GM12878 (cell line): ENCODE results near the gene IGSF8. TPM values are rescaled to one million over a fixed set of nuclear protein-coding genes. Genes with fewer than 3 reads are reported as not detected.

Experiments
- ATAC-seq: fragments of 200-7000 bp; cut with Tn5 transposase; 3 replicates; pipeline ENCODE4 v1.9.1; 2020; ENCODE audit warnings: mild to moderate bottlenecking, moderate library complexity
- BruUV-seq: library from RNA; stranded (reverse); fragments of 400-500 nt; replicated peaks from 2 replicates; lab custom pipeline; 2021; lab: Mats Ljungman, UMichigan
- CTCF ChIA-PET: fragments of 300-600 bp; sonication (Branson Sonifier 250); formaldehyde crosslinking; extraction: SDS; loops from one replicate; lab custom pipeline; 2021; ENCODE audit warnings: inconsistent platforms; lab: Yijun Ruan, JAX
- POLR2A ChIA-PET: fragments of 350-600 bp; formaldehyde crosslinking; extraction: SDS; loops from one replicate; lab custom pipeline; 2021; ENCODE audit warnings: inconsistent platforms; lab: Charles Lee
- RAD21 ChIA-PET: fragments of 300-600 bp; sonication (Branson Sonifier 250); formaldehyde crosslinking; loops from one replicate; lab custom pipeline; 2023; ENCODE audit warnings: antibody characterized with exemption; ENCODE audit not compliant: unreplicated experiment; lab: Charles Lee
- SMC1A ChIA-PET: fragments of 300-600 bp; sonication (Branson Sonifier 250); formaldehyde crosslinking; loops from one replicate; lab custom pipeline; 2023; ENCODE audit not compliant: unreplicated experiment, uncharacterized antibody; lab: Charles Lee
- DNase-seq: peaks from one replicate; pipeline ENCODE4 v3.0.0-alpha.2; 2011; ENCODE audit warnings: low read depth, low spot score
- FAIRE-seq: peaks from 3 replicates; lab custom pipeline; 2011; peaks lifted over from hg19 to GRCh38; lab: Jason Lieb, UNC
- H2AFZ ChIP-seq: 2 replicates; pipeline ENCODE4 v1.6.0; 2011; ENCODE audit warnings: low read depth, low read length, control low read depth; ENCODE audit not compliant: control insufficient read depth
- H3K27ac ChIP-seq: 2 replicates; pipeline ENCODE4 v1.5.1; 2011; ENCODE audit warnings: control low read depth; ENCODE audit not compliant: control insufficient read depth, insufficient read depth
- H3K27me3 ChIP-seq, 2 experiments: replicated peaks in 1 of 2; 2 replicates each; pipeline versions ENCODE4 v1.6.0 to v1.6.1; 2011; ENCODE audit warnings: low read length in 1 of 2; ENCODE audit not compliant: control insufficient read depth in 2 of 2, insufficient read depth in 2 of 2
- H3K36me3 ChIP-seq, 2 experiments: 2 replicates each; pipeline ENCODE4 v1.5.1; 2011; ENCODE audit warnings: low read length in 1 of 2; ENCODE audit not compliant: control insufficient read depth in 2 of 2, insufficient read depth in 2 of 2
- H3K4me1 ChIP-seq: 2 replicates; pipeline ENCODE4 v1.6.1; 2011; ENCODE audit warnings: mild to moderate bottlenecking, low read length, moderate library complexity, mixed read lengths; ENCODE audit not compliant: control insufficient read depth, insufficient read depth
- H3K4me2 ChIP-seq: 2 replicates; pipeline ENCODE4 v1.6.0; 2011; ENCODE audit warnings: control low read depth; ENCODE audit not compliant: control insufficient read depth, insufficient read depth
- H3K4me3 ChIP-seq: fragments of 200-600 bp; sonication (generic); 2 replicates; pipeline ENCODE4 v1.5.1; 2016
- H3K79me2 ChIP-seq: 2 replicates; pipeline ENCODE4 v1.6.0; 2011; ENCODE audit warnings: low read length; ENCODE audit not compliant: control insufficient read depth, insufficient read depth
- H3K9ac ChIP-seq: 2 replicates; pipeline ENCODE4 v1.8.0; 2011; ENCODE audit warnings: low read length, control low read depth, mixed read lengths; ENCODE audit not compliant: control insufficient read depth, insufficient read depth
- H3K9me3 ChIP-seq: replicated peaks from 3 replicates; pipeline ENCODE4 v1.5.1; 2011; ENCODE audit warnings: mild to moderate bottlenecking, low read length; ENCODE audit not compliant: control insufficient read depth, insufficient read depth
- H4K20me1 ChIP-seq: 2 replicates; pipeline ENCODE4 v1.6.0; 2011; ENCODE audit not compliant: control insufficient read depth, insufficient read depth
- ATF7 ChIP-seq: fragments of 450-650 bp; IDR thresholded peaks from 2 replicates; pipeline ENCODE4 v1.6.1; 2016; ENCODE audit warnings: low read depth, mild to moderate bottlenecking
- BCLAF1 ChIP-seq: fragments of 450-650 bp; IDR thresholded peaks from 2 replicates; pipeline ENCODE4 v1.6.1; 2017; ENCODE audit warnings: antibody characterized with exemption, mild to moderate bottlenecking, moderate library complexity
- FOXM1 ChIP-seq: IDR thresholded peaks from 2 replicates; pipeline ENCODE4 v1.6.1; 2012; ENCODE audit warnings: low read depth, mild to moderate bottlenecking, inconsistent platforms, low read length, moderate library complexity
- GATAD2B ChIP-seq: fragments of 450-650 bp; conservative IDR thresholded peaks from 2 replicates; pipeline ENCODE4 v1.6.1; 2017; ENCODE audit warnings: low read depth, mild to moderate bottlenecking, moderate library complexity
- HDAC2 ChIP-seq: fragments of 200-600 bp; sonication (generic); IDR thresholded peaks from 2 replicates; pipeline ENCODE4 v1.6.1; 2017
- POLR2AphosphoS2 ChIP-seq: IDR thresholded peaks from 2 replicates; pipeline ENCODE4 v1.6.1; 2011; ENCODE audit warnings: low read depth, mild to moderate bottlenecking, low read length, improper control_type of control experiment, moderate library complexity
- RELB ChIP-seq: fragments of 450-650 bp; IDR thresholded peaks from 2 replicates; pipeline ENCODE4 v1.6.1; 2017; ENCODE audit warnings: low read depth, mild to moderate bottlenecking, moderate library complexity
- SIN3A ChIP-seq: IDR thresholded peaks from 2 replicates; pipeline ENCODE4 v1.6.1; 2012; ENCODE audit warnings: low read depth, low read length, improper control_type of control experiment
- ZSCAN29 ChIP-seq: fragments of 450-650 bp; IDR thresholded peaks from 2 replicates; pipeline ENCODE4 v1.6.1; 2017; ENCODE audit warnings: mild to moderate bottlenecking, moderate library complexity
- WGBS: methylation state at CpG from one replicate; pipeline ENCODE4 v1.1.6; 2016; ENCODE audit warnings: low lambda C conversion rate; ENCODE audit not compliant: insufficient replicate concordance, insufficient coverage; ENCODE audit errors: missing lambda C conversion rate; 5-methylcytosine and 5-hydroxymethylcytosine counted together
- in situ Hi-C: fragments of 300-500 bp; cut with MboI; formaldehyde crosslinking; loops from 9 replicates; pipeline ENCODE4 v1.14.3; 2018; ENCODE audit warnings: mixed read lengths
- intact Hi-C: fragments of 100-400 bp; cut with micrococcal nuclease; formaldehyde crosslinking; loops from one replicate; pipeline ENCODE4 v1.14.2; 2022; ENCODE audit not compliant: unreplicated experiment
- polyA plus RNA-seq, 11 experiments: library from polyadenylated mRNA; depleted of rRNA in 4 of 11; unstranded in 6 of 11; stranded (reverse) in 5 of 11; fragments of >200 nt; fragmentation: Nextera tagmentation in 4 of 11; fragmentation: Illumina TruSeq in 1 of 11; extraction: Ambion mirVana in 4 of 11; extraction: Trizol in 1 of 11; gene quantifications; 1 replicate in 1 of 11; 2 replicates in 10 of 11; pipeline versions ENCODE4 v1.2.1 to v1.2.3, GENCODE V29; 2011 to 2016; ENCODE audit warnings: inconsistent platforms in 2 of 11, missing spikeins in 2 of 11, low read depth in 1 of 11
- total RNA-seq, 4 experiments: library from RNA; depleted of rRNA in 3 of 4; stranded (reverse); fragments of >200 nt in 3 of 4; fragmentation: Illumina TruSeq in 1 of 4; extraction: Trizol in 1 of 4; gene quantifications; 2 replicates each; pipeline versions ENCODE4 v1.2.1 to v1.2.3, GENCODE V29; 2013 to 2021
- TF ChIP-seq, protein P1 (sequence below): IDR thresholded peaks from 2 replicates; pipeline ENCODE4 v1.6.1; 2012; ENCODE audit warnings: low read depth, low read length, improper control_type of control experiment
- TF ChIP-seq, protein P2 (sequence below): fragments of 450-650 bp; IDR thresholded peaks from 2 replicates; pipeline ENCODE4 v1.6.1; 2017; ENCODE audit warnings: mild to moderate bottlenecking, moderate library complexity

Gene IGSF8
- total and polyA plus RNA-seq, 10 of the 15 experiments (the other 5 are each of a cell fraction or from before 2014, with no cell fraction given), result 0.64 to 24.7 (median 13.9) TPM

- ATAC-seq (no peak), FAIRE-seq (no peak), DNase-seq (no peak)
- POLR2A ChIA-PET, result no interaction called here
- Histone ChIP-seq H3K9me3 (no peaks in the 10 kb centered on the region), H3K79me2 (no peaks in the 10 kb centered on the region), H3K9ac (no peak overlapping the region), H3K27me3 (no peaks in the 10 kb centered on the region; a peak in 1 of 4 replicates), H3K27ac (no peak overlapping the region), H3K36me3 (no peaks in the 10 kb centered on the region), H4K20me1 (no peaks in the 10 kb centered on the region), H3K4me3 (no peak overlapping the region), H3K4me1 (no peaks in the 10 kb centered on the region), H2AFZ (no peak overlapping the region), H3K4me2 (no peak overlapping the region)
- SMC1A ChIA-PET, result interaction anchor here (1.0 to 1.3 kb wide), 2 partner anchors 37 to 639 kb away, joined by 3 read pairs; no protein-coding TSS in a partner anchor
- RAD21 ChIA-PET, result no interaction called here
- no TSS peak for BruUV-seq
- intact Hi-C loops (no loop called here), in situ Hi-C loops (no loop called here)
- CTCF ChIA-PET, result no interaction called here
- WGBS, result 21% methylated on average over 8 of the region's 8 CpGs
- TF ChIP-seq, protein P1, sequence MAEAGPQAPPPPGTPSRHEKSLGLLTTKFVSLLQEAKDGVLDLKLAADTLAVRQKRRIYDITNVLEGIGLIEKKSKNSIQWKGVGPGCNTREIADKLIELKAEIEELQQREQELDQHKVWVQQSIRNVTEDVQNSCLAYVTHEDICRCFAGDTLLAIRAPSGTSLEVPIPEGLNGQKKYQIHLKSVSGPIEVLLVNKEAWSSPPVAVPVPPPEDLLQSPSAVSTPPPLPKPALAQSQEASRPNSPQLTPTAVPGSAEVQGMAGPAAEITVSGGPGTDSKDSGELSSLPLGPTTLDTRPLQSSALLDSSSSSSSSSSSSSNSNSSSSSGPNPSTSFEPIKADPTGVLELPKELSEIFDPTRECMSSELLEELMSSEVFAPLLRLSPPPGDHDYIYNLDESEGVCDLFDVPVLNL, result no peak
- TF ChIP-seq ATF7, result no peak
- TF ChIP-seq GATAD2B, result no peak
- no peak for TF ChIP-seq SIN3A
- no peak for TF ChIP-seq RELB
- no peak for TF ChIP-seq FOXM1
- no peak for TF ChIP-seq BCLAF1
- TF ChIP-seq, protein P2, sequence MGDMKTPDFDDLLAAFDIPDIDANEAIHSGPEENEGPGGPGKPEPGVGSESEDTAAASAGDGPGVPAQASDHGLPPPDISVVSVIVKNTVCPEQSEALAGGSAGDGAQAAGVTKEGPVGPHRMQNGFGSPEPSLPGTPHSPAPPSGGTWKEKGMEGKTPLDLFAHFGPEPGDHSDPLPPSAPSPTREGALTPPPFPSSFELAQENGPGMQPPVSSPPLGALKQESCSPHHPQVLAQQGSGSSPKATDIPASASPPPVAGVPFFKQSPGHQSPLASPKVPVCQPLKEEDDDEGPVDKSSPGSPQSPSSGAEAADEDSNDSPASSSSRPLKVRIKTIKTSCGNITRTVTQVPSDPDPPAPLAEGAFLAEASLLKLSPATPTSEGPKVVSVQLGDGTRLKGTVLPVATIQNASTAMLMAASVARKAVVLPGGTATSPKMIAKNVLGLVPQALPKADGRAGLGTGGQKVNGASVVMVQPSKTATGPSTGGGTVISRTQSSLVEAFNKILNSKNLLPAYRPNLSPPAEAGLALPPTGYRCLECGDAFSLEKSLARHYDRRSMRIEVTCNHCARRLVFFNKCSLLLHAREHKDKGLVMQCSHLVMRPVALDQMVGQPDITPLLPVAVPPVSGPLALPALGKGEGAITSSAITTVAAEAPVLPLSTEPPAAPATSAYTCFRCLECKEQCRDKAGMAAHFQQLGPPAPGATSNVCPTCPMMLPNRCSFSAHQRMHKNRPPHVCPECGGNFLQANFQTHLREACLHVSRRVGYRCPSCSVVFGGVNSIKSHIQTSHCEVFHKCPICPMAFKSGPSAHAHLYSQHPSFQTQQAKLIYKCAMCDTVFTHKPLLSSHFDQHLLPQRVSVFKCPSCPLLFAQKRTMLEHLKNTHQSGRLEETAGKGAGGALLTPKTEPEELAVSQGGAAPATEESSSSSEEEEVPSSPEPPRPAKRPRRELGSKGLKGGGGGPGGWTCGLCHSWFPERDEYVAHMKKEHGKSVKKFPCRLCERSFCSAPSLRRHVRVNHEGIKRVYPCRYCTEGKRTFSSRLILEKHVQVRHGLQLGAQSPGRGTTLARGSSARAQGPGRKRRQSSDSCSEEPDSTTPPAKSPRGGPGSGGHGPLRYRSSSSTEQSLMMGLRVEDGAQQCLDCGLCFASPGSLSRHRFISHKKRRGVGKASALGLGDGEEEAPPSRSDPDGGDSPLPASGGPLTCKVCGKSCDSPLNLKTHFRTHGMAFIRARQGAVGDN, result no peak
- no peak for TF ChIP-seq POLR2AphosphoS2
- TF ChIP-seq HDAC2, result no peak
- no peak for TF ChIP-seq ZSCAN29
Measured at GRCh38 chr1:160124705-160125478, 26.5 kb upstream of the IGSF8 start.
